Activated T-helper 1 cell treated with Interleukin-2 at 50 U/mL for 16 hours (primary cell): ENCODE measurements around the gene C10orf90.
"Not testable (repeated sequence)": the region's sequence is repeated elsewhere in the genome, so short reads cannot be mapped to it uniquely, and the experiment has no call there.

Source experiments
- DNase-seq: peaks from one replicate; pipeline ENCODE4 v3.0.0-alpha.2; 2020; ENCODE audit warnings: low read depth

Gene C10orf90

GRCh38 chr10:126581648-126582046 lies 88.8 kb downstream of the C10orf90 start:
- DNase-seq, result no peak

DNA sequence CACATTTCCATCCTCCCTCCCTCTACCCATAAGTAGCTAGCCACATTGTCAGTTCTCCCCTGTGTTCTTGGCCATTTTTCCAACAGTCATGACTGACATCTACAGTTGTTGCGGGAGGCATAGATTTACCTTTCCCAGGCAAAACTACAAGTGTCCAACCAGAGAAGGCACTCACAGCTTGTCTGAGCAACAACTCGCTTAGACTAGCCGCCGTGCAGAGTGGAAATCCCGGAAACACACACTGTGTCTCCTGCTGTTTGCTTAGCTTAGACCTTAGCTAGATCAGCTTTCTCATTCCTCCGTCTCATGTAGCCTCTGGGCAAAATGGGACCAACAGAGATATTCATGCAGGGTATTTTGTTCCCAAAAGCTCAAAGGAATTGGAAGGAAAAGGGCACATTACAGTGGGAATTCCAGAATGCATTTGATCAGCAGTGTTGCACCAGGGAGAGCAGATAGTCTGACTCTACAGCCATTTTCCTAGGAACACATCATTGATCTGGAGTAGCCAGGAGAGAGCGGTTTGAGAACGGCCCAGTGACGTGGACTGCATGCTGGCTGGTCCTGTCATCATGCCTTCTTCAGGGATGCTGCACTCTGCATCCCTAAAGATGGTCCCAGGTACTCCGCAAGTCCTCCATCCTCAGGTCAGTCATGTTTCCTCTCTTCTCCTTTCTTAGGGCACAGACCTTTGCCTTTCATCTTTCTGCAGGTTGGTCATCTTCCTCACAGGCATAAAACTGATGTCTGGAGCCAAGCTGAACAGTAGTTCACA lies 89.4 kb downstream of the C10orf90 start:
- DNase-seq, result no peak

- DNase-seq, result no peak
Measured at GRCh38 chr10:126576336-126576735, 94.2 kb downstream of the C10orf90 start.

GRCh38 chr10:126570621-126571602 lies 99.6 kb downstream of the C10orf90 start:
- no peak for DNase-seq

- no peak for DNase-seq
Measured at GRCh38 chr10:126570245-126570570, 100.3 kb downstream of the C10orf90 start.

DNA sequence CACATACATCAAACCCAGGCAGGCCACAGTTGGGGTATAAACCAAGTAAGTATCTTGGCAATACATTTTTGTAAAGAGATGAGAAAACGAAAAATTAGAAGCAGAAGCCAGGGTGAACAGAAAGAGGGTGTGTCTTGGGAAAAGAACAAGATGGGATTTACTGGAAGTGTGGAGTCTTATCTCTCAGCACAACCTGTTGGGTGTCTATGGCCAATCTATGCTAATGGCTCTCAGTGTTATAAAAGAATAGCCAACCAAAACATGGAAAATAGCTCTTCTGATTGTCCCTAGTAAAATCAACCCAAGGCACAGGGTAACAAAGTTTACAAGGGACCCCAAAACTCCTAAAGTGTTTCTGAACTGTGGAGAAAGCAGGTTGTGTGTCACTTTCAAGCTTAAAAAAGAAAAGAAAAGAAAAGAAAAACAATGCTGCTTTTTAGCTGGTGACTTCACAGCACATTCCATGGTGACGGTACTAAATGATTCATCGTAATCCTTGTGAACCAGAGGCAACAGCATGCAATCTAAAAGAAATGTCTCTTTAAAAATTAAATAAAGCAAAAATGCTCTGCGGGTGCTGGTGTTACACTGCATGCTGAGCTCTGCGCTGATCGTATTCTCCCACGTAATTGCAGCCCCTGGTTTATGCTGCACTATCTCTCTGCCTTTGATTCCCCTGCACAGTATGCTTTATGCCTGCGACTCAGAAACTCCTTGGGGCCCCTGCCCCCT lies 100.8 kb downstream of the C10orf90 start:
- DNase-seq, result no peak

DNA sequence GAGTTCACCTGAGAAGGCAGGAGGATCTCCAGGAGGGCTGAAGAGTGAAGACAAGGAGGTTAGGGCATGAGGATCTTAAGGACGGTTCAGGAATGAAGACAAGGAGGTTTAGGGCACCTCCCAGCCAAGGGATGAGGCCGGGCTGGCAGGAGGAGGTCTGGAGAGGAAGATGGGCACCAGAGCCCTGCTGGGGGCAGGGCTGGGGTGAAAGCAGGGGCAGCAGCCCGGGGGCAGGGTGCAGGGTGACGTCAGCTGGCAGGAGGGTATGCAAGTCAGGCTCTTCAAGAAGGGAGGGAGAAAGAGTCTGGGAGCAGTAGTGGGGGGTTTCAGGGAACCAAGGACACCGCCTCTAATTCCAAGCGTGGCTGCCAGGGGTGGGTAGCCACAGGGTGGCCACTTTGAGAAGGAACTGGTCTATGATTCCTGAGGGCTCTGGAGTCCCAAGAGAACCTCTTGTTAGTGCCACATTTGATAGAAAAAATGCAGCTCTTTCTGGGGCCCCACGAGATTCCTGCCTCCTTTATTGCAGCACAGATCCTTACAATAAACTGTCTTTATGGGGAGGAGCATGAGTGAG lies 101.6 kb downstream of the C10orf90 start:
- no peak for DNase-seq

GRCh38 chr10:126565871-126566270 lies 104.6 kb downstream of the C10orf90 start:
- DNase-seq, result no peak

- no peak for DNase-seq
Measured at GRCh38 chr10:126565441-126565840, 105.1 kb downstream of the C10orf90 start.

DNA sequence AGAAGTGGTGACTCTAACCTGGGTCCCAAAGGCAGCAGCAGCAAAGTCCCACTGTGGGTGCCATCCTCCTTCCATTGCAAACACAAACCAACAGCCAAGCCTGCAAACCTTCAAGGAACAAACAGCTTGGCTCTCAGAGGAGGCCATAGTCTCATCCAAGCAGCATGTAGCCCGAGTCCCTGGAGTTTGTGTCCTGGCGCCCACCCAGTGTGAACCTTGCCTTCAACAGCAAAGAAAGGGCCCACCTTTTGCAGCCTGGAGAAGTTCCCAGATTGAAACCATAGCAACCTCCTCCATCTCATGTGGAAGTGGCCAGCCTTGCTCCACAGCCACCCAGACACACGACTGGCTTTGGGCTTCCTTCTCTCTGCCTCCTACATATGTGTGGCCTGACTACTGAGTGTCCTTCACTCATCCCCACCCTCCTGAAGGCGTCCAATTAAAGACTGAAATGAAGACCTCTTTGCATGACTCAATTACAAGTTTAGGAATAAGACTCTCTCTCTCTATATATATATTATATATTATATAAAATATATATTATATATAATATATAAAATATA lies 106.1 kb downstream of the C10orf90 start:
- no peak for DNase-seq

GRCh38 chr10:126563361-126563760 lies 107.1 kb downstream of the C10orf90 start:
- no peak for DNase-seq

DNA sequence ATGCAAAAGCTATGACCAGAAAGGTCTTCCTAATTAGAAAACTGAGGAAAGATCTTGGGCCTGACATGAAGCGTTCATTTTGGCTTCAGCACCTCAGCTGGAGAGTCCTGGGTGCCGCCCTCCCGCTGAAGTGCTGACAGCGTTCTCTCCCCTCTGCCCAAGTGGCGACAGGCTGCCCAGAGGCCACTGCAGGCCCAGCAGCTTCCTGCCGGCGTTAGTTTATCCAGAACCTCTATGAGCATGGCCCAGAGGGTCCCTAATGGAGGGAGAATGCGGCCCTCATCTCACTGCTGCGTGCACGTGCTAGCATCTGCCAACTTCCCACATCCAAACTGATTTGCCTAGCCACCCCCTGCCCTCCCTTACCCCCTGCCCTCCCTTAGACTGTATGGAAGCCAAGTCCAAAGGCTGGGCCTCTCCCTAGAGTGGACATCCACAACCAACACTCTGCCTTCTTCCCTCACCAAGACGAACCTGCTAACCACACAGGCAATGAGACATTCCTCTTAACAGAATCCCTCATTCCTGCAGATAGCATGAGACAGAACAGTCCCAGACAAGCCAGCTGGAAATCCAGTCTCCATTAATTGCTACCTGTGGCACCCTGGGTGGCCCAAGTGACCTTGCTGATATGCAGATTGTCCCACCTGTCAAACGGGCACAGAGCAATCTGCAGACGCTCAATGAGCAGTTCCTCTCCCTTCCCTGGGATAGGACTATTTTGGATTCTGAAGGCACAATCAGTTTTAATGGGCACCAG lies 108.4 kb downstream of the C10orf90 start:
- no peak for DNase-seq

DNA sequence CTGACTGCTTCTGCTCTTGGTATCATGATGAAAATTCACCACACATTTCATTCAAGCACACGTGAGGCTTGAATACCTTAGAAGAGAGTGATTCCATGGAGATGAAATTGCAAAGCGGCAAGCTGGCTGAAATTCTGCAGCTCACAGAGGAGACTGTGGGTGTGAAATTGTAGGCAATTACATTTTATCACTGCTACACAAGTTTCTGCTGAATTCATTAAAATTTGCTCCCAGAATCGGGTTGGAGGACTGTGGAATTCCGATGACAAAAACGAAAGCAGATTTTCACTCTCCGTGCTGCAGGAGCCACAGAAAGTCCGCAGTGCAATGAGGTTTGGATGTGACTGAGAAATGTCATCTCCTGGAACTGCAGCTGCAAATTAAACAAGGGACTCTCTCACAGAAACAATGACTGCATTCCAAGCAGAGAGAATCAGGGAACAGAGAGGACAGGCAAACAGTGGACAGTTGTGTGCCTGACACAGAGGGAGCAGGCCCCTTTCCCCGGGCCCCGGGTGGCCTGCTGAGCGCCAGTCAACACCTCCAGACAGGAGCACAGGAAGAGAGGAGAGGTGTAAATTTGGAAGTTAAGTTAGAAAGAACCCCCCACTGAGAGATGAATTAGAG lies 109.1 kb downstream of the C10orf90 start:
- DNase-seq, result no peak

DNA sequence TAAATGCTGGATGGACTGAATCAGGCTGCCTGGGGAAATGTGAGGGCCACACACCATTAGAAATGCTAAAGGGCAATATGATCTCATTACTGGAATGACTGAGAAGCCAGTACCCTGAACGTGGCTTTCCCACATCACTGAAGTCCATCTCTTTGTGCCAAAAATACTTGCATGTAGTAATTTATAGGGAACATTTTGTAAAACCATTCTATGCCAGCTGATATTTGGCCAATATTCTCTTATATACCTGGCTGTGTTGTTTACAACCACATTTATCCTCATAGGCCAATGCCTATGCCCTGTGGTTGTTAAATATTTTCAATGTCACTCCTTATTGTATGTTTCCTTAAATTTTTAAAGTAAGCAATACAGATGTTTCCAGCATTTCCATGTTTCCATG lies 111.6 kb downstream of the C10orf90 start:
- DNase-seq, result no peak

DNA sequence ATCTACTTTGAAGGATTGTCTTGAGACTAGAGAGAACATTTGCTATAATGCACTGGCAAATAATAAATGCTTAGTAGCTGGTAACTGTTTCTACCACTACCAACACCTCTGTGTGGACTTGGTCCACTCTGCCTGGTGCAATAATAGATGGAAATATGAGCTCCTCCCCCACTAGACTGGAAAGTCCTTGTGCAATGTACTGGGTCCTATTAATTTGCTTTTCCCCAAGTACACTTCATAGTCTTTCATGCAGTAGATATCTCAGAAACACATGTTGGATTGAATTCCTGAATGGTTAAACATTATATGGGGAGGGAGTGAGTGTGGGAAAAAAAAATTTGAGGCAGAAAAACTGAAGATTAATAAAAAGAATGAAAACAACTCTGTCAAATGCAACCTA lies 119.3 kb downstream of the C10orf90 start:
- DNase-seq, result no peak

GRCh38 chr10:126550586-126550985 lies 119.9 kb downstream of the C10orf90 start:
- DNase-seq, result not testable (repeated sequence)

GRCh38 chr10:126549344-126549743 lies 121.1 kb downstream of the C10orf90 start:
- no peak for DNase-seq

DNA sequence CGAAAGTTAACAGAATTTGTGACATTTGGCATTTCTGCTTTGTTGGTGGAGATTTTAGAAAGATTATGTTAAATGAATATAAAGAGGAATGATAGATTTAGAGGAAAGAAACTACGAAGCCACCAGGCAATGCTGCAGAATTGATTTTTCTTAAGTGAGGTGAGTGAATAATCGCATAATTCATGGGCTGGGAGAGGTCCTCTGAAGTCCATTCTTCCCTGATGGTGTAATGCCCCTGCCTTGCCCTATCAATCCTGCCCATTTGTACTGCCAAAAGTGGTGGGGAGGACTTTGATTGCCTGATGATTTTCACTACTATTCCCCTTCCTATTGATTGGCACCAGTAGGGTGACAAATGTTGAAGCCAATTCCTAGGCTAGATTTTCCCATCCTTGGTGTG lies 125.9 kb downstream of the C10orf90 start:
- no peak for DNase-seq

DNA sequence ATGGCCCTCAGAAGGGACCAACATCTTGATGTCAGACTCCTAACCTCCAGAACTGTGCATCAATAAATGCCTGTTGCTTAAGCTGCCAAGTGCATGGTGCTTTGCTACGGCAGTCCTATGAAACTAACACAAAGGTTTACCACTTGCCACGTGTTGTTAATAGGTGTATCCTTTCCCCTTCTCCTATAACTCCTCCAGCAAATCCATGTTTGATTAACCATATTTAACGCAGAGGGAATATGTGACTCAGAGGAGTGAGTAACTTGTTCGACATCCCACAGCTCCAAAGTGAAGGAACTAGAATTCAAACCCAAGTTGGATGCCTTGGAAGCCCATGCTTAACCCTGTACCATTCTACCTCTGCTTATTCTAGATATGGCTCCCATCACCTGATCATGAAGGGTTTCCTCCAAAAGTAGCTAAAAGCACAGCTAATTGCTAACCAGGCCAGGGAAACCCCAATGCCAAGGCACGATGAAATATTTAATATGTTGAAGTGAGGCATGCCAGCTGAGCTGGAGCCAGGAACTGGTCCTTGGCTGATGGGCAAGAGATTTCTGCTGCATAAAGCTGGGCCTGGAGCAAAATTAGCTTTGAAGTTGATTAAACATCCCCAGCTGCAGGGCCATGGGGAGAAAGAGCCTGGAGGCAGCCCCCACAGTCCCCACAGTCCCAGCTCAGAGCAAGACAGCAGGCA lies 131.9 kb downstream of the C10orf90 start:
- no peak for DNase-seq

- DNase-seq, result no peak
Measured at GRCh38 chr10:126536656-126537055, 133.8 kb downstream of the C10orf90 start.
